Measurements from ENCODE around the gene ZNF501. TPM values are rescaled to one million over a fixed set of nuclear protein-coding genes. Genes with fewer than 3 reads are reported as not detected.

The ZNF501 gene
- polyA plus RNA-seq, 3 donors = 12.0 to 12.4 (median 12.1) TPM

DNA sequence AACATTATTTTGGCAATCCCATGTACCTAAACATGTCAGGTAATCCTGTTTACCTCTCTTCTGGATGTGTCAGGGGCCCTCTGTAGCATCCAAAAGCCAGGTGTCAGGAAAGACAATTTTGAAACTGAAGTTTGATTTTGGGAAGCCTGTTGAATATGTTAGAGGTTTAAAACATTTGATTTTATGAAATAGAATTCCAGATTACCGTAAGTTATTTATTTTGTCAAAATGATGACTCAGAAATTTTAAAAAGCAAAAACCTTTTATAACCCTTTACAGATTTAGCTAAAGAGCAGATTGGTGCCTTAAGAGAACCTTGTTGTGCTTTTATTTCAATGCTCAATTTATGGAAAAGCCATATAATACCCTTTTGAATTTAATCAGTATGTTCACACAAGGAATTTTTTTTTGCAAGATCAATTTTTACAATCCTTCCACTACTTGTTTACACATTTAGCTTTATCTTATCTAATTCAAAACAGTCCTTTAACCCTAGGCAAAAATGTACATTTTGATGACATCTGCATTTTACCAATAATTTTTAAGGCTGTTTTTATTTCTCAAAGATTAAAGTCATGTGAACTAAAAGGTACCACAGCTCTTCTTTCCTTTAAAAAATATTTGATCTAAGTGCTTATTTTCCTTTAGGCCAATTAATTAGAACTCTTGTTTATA is 42.1 kb downstream of the ZNF501 start:
- DNase-seq (ENCODE audit: extremely low read depth in 1 of 11, low read depth in 9 of 11, low spot score in 4 of 11) = no peak

DNA sequence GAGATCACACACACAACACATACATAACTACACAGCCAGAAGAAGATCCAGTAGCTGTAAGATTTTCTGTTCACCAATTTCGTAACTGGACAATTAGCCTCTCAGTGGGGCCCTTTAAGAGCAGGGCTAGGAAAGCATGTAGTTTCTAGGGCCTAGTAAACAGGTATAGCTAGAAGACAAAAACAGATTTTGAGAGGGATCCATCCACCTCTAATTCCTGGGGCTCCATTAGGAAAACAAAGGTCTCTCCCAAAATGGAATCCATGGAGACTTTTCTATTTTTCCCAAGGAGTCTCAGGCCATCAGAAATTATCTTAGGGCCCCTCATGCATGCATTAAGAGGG is 42.6 kb downstream of the ZNF501 start:
- no peak for DNase-seq (ENCODE audit: extremely low read depth in 1 of 11, low read depth in 9 of 11, low spot score in 4 of 11)

DNA sequence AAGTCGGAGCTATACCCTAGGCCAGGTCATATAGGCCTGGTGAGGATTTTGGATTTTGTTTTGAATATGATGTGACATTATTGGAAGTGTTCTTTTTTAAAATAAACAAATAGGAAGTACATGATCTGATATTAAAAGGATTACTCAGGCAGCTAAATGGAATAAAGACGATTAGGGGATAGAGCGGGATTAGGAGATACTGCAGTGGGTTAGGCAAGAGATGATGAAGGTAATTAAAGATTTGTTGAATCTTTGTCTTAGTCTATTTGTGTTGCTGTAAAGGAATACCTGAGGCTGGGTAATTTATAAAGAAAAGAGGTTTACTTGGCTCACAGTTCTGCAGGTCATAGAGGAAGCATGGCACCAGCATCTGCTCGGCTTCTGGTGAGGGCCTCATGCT is 53.5 kb downstream of the ZNF501 start:
- DNase-seq (ENCODE audit: extremely low read depth in 1 of 11, low read depth in 9 of 11, low spot score in 4 of 11) = no peak

Other genes starting within 250 kb of the ZNF501 start
- 10 to 100 TPM; 15.8 to 18.0 (median 17.1) TPM for gene ZKSCAN7, start 174.4 kb upstream of the ZNF501 start, polyA plus RNA-seq (ENCODE audit: insufficient read length in 3 of 3)
- gene ZNF660, start 144.7 kb upstream of the ZNF501 start, polyA plus RNA-seq (ENCODE audit: insufficient read length in 3 of 3) = 10 to 100 TPM; 11.6 to 18.2 (median 13.1) TPM
- gene ZNF197, start 104.6 kb upstream of the ZNF501 start, polyA plus RNA-seq (ENCODE audit: insufficient read length in 3 of 3) = 10 to 100 TPM; 33.0 to 35.0 (median 33.9) TPM
- 10 to 100 TPM; 10.5 to 11.7 (median 11.6) TPM for gene ZNF35, start 80.9 kb upstream of the ZNF501 start, polyA plus RNA-seq (ENCODE audit: insufficient read length in 3 of 3)
- 10 to 100 TPM; 12.7 to 14.7 (median 12.7) TPM for gene ZNF502, start 17.0 kb upstream of the ZNF501 start, polyA plus RNA-seq (ENCODE audit: insufficient read length in 3 of 3)
- gene KIAA1143, start 32.0 kb downstream of the ZNF501 start, polyA plus RNA-seq (ENCODE audit: insufficient read length in 3 of 3) = 10 to 100 TPM; 49.5 to 63.8 (median 52.0) TPM
- 10 to 100 TPM; 21.2 to 31.2 (median 30.6) TPM for gene KIF15, start 32.2 kb downstream of the ZNF501 start, polyA plus RNA-seq (ENCODE audit: insufficient read length in 3 of 3)
- 10 to 100 TPM; 27.8 to 32.1 (median 28.2) TPM for gene TMEM42, start 132.3 kb downstream of the ZNF501 start, polyA plus RNA-seq (ENCODE audit: insufficient read length in 3 of 3)
- gene TGM4, start 145.0 kb downstream of the ZNF501 start, polyA plus RNA-seq (ENCODE audit: insufficient read length in 3 of 3) = under 1 TPM; 0.03 to 0.18 (median 0.12) TPM
- gene ZDHHC3, start 246.5 kb downstream of the ZNF501 start, polyA plus RNA-seq (ENCODE audit: insufficient read length in 3 of 3) = 10 to 100 TPM; 80.3 to 95.3 (median 84.9) TPM
- 10 to 100 TPM; 47.3 to 54.9 (median 48.8) TPM for gene EXOSC7, start 246.6 kb downstream of the ZNF501 start, polyA plus RNA-seq (ENCODE audit: insufficient read length in 3 of 3)